Left lung (tissue), 10 donors: ENCODE measurements around the gene CEACAM16. TPM values are rescaled to one million over a fixed set of nuclear protein-coding genes. Genes with fewer than 3 reads are reported as not detected.

Experiments used
- ATAC-seq: fragments of 200-7000 bp; cut with Tn5 transposase; one replicate; pipeline ENCODE4 v1.9.1; 2020; ENCODE audit warnings: moderate library complexity
- DNase-seq, 4 donors: peaks; one replicate each; pipeline ENCODE4 v3.0.0-alpha.2; 2013 to 2020
- H3K27ac ChIP-seq, 2 donors: fragments of 200-600 bp; sonication (generic) in 1 of 2; one replicate each; pipeline versions ENCODE4 v1.5.0 to v1.8.0; 2020 to 2021
- H3K27me3 ChIP-seq, 2 donors: fragments of 200-600 bp; sonication (generic) in 1 of 2; one replicate each; pipeline versions ENCODE4 v1.5.0 to v1.8.0; 2020 to 2021
- H3K36me3 ChIP-seq, 2 donors: fragments of 200-600 bp; sonication (generic) in 1 of 2; one replicate each; pipeline versions ENCODE4 v1.5.0 to v1.8.0; 2020 to 2021
- H3K4me1 ChIP-seq, 2 donors: fragments of 200-600 bp; one replicate each; pipeline ENCODE4 v1.8.0; 2021
- H3K4me3 ChIP-seq, 2 donors: fragments of 200-600 bp; sonication (generic) in 1 of 2; one replicate each; pipeline versions ENCODE4 v1.5.0 to v1.8.0; 2020 to 2021; ENCODE audit warnings: mild to moderate bottlenecking in 1 of 2
- H3K9me3 ChIP-seq, 2 donors: fragments of 200-600 bp; sonication (generic) in 1 of 2; one replicate each; pipeline versions ENCODE4 v1.5.0 to v1.8.0; 2020 to 2021
- CTCF ChIP-seq, 2 donors: fragments of 200-600 bp; sonication (generic) in 1 of 2; IDR thresholded peaks; one replicate each; pipeline versions ENCODE4 v1.5.0 to v1.8.0; 2021; ENCODE audit warnings: antibody characterized with exemption in 2 of 2
- intact Hi-C, 2 donors: fragments of 100-400 bp; cut with DNase I; formaldehyde crosslinking; loops; one replicate each; pipeline versions ENCODE4 v1.11.2 to v1.14.2; 2022
- polyA plus RNA-seq, 6 donors: library from polyadenylated mRNA; unstranded; fragments of 120-200 nt; gene quantifications; one replicate each; pipeline ENCODE4 v1.2.1, GENCODE V29; 2013; ENCODE audit not compliant: insufficient read length in 6 of 6
- total RNA-seq, 2 donors: library from RNA; stranded (reverse); fragmentation: NEBNext Ultra II Directional; extraction: Animal tissue kit (Norgen Biotek cat#: 25700); gene quantifications; one replicate each; pipeline ENCODE4 v1.2.1, GENCODE V29; 2021
- donor health status: DM: no; HTN: yes; CAD: no.
- donor health status: DM: no; HTN: no; CAD: no.

Gene CEACAM16
- total and polyA plus RNA-seq, 8 donors, result 0.20 TPM; not detected in 7

GRCh38 chr19:44689290-44690130, 9.4 kb upstream of the CEACAM16 start:
- intact Hi-C loops, result loop anchor here in 1 of 2 donors (5.0 kb wide), 1 partner anchor 83 kb away; no protein-coding TSS in a partner anchor

DNA sequence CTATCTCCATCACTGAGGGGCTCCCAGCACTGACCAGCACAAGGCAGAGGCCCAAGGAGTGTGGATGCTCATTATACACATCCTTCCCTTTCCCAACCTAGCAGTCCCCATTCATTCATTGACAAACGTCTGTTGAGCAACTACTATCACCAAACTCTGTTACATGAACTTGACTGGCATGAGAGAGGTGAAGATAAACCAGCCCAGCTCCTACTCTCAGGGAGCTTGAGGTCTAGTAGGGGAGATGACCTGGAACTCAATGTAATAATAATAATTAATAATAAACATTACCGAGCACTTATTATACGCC, 8.9 kb upstream of the CEACAM16 start:
- peaks cover 27 to 85% of the 10 kb centered on the region in 2 donors for H3K4me1 ChIP-seq
- H3K27ac ChIP-seq, result no peak overlapping the region
- no peak overlapping the region for H3K4me3 ChIP-seq
- no peaks in the 10 kb centered on the region for H3K9me3 ChIP-seq
- H3K36me3 ChIP-seq, result no peaks in the 10 kb centered on the region
- ATAC-seq (no peak), DNase-seq (no peak)
- TF ChIP-seq CTCF (IDR thresholded peaks at IDR 0.05), result no peak
- intact Hi-C loops, result no loop called here
- no peaks in the 10 kb centered on the region for H3K27me3 ChIP-seq

More at GRCh38 chr19:44689290-44690130, 9.4 kb upstream of the CEACAM16 start:
- no peak overlapping the region for H3K4me3 ChIP-seq
- H3K36me3 ChIP-seq, result no peaks in the 10 kb centered on the region
- H3K27ac ChIP-seq, result no peak overlapping the region
- no peaks in the 10 kb centered on the region for H3K27me3 ChIP-seq
- peak; percentile 90 to 96 for TF ChIP-seq CTCF (IDR thresholded peaks at IDR 0.05)
- peak; percentile 53 to 92 (median 80) for DNase-seq
- H3K9me3 ChIP-seq, result no peaks in the 10 kb centered on the region
- peak; percentile 67 for ATAC-seq
- H3K4me1 ChIP-seq, result peaks cover 27 to 85% of the 10 kb centered on the region in 2 donors

- Histone ChIP-seq H3K4me3 (no peak overlapping the region), H3K27ac (peak overlapping the region; percentile 70 to 81), H3K4me1 (peaks cover 20 to 69% of the 10 kb centered on the region in 2 donors), H3K27me3 (no peaks in the 10 kb centered on the region), H3K36me3 (no peaks in the 10 kb centered on the region), H3K9me3 (no peaks in the 10 kb centered on the region)
- TF ChIP-seq CTCF (IDR thresholded peaks at IDR 0.05), result no peak
- ATAC-seq (no peak), DNase-seq (no peak)
- intact Hi-C loops, result no loop called here
Observed at GRCh38 chr19:44692379-44692721, 6.6 kb upstream of the CEACAM16 start.

- Histone ChIP-seq H3K27ac (peak overlapping the region; percentile 65), H3K9me3 (no peaks in the 10 kb centered on the region), H3K36me3 (no peaks in the 10 kb centered on the region), H3K4me1 (peaks cover 15 to 51% of the 10 kb centered on the region in 2 donors), H3K4me3 (no peak overlapping the region), H3K27me3 (no peaks in the 10 kb centered on the region)
- peak in 1 of 2 donors; percentile 16 for TF ChIP-seq CTCF (IDR thresholded peaks at IDR 0.05)
- DNase-seq (no peak), ATAC-seq (no peak)
- intact Hi-C loops, result no loop called here
Observed at GRCh38 chr19:44694184-44694579, 4.8 kb upstream of the CEACAM16 start.

- DNase-seq (peak in 2 of 4 donors; percentile 30 to 53), ATAC-seq (peak; percentile 59)
- intact Hi-C loops, result no loop called here
- TF ChIP-seq CTCF (IDR thresholded peaks at IDR 0.05), result no peak
- no peaks in the 10 kb centered on the region for H3K9me3 ChIP-seq
- no peaks in the 10 kb centered on the region for H3K27me3 ChIP-seq
- H3K4me1 ChIP-seq, result peaks cover 11 to 24% of the 10 kb centered on the region in 2 donors
- H3K4me3 ChIP-seq, result no peak overlapping the region
- no peaks in the 10 kb centered on the region for H3K36me3 ChIP-seq
- H3K27ac ChIP-seq, result no peak overlapping the region
Observed at GRCh38 chr19:44696939-44697669, 1.8 kb upstream of the CEACAM16 start.
